ENCODE results near the gene IKBKG. TPM values are rescaled to one million over a fixed set of nuclear protein-coding genes. Genes with fewer than 3 reads are reported as not detected.

IKBKG gene
- total and polyA plus RNA-seq, 2 of the 8 experiments (the other 6 are each of a cell fraction or from before 2014, with no cell fraction given): 17.5 to 18.1 TPM

DNA sequence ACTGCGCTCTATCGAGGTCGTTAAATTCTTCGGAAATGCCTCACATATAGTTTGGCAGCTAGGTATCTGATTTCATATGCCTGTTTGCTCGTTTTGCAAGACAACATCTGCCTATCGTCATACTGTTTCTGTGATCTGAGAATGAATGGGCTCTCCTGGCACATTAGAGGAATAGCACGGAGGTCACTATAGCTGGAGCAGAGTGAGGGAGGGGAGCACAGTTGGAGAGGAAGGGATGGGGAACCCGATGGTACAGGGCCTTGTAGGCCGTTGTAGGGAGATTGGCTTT lies 552 bp downstream of the IKBKG start:
- ChIA-PET POLR2A (ENCODE audit: partially characterized antibody) (interaction anchor here (1.1 to 1.3 kb wide), 2 partner anchors 17 to 57 kb away, joined by 3 to 4 read pairs; partner anchors contain the start of gene SLC10A3), CTCF (ENCODE audit: partially characterized antibody) (no interaction called here)
- Histone ChIP-seq H3K9me3 (ENCODE audit: insufficient read depth in 2 of 2, low read depth in 1 of 2, low read length in 1 of 2) (no peaks in the 10 kb centered on the region), H4K8ac (ENCODE audit: extremely low read depth, insufficient read depth, low read length) (no peak overlapping the region), H2AFZ (ENCODE audit: low read length) (no peak overlapping the region; the same call in 1 of the 2 replicates), H3K23ac (ENCODE audit: insufficient read length) (no peak overlapping the region), H2BK12ac (ENCODE audit: low read depth, low read length) (no peak overlapping the region), H3K36me3 (ENCODE audit: control insufficient read depth in 2 of 4, insufficient read depth in 4 of 4, low read length in 3 of 4) (peaks cover 0 to 10% (median 6%) of the 10 kb centered on the region in 4 experiments; a peak in 5 of 8 replicates), H3K9ac (replicated peaks in 1 of 4; ENCODE audit: extremely low read depth in 1 of 4, low read depth in 3 of 4, low read length in 3 of 4) (peak overlapping the region; percentile 37 to 83 (median 58)), H3K79me1 (ENCODE audit: low read depth, low read length) (0 out of 2 replicates have a peak, but pooled peaks cover 3% of the 10 kb centered on the region), H4K5ac (ENCODE audit: insufficient read length, low read depth, low read length) (no peak overlapping the region), H4K91ac (replicated peaks; ENCODE audit: insufficient read length, low read length) (no peak overlapping the region), H3K4ac (replicated peaks; ENCODE audit: insufficient read length, low read depth, low read length) (no peak overlapping the region), H3K14ac (ENCODE audit: insufficient read length) (no peak overlapping the region), H3K18ac (ENCODE audit: extremely low read depth, low read length) (no peak overlapping the region), H3K27me3 (replicated peaks in 1 of 4; ENCODE audit: control insufficient read depth in 3 of 4, extremely low read depth in 1 of 4, insufficient read depth in 3 of 4, low read length in 3 of 4) (no peaks in the 10 kb centered on the region), H3K4me3 (ENCODE audit: extremely low read depth in 1 of 4, insufficient read depth in 2 of 4, low read depth in 3 of 4, low read length in 4 of 4) (peak overlapping the region; percentile 75 to 99 (median 88)), H2BK15ac (ENCODE audit: low read length) (no peak overlapping the region), H3K4me1 (replicated peaks in 1 of 4; ENCODE audit: control insufficient read depth in 3 of 4, insufficient read depth in 4 of 4, low read length in 3 of 4) (peaks cover 0 to 6% (median 1%) of the 10 kb centered on the region in 4 experiments; a peak in 3 of 7 replicates), H3K27ac (ENCODE audit: low read depth, low read length) (no peak overlapping the region), H3K4me2 (ENCODE audit: insufficient read depth in 1 of 2, low read depth in 2 of 2, low read length in 2 of 2) (peak overlapping the region; percentile 85 to 96), H2BK5ac (ENCODE audit: low read depth, low read length) (no peak overlapping the region), H2AK5ac (ENCODE audit: low read depth, low read length) (no peak overlapping the region), H2BK20ac (ENCODE audit: low read length) (no peak overlapping the region), H3K56ac (replicated peaks; ENCODE audit: insufficient read length, low read depth, low read length) (no peak overlapping the region), H3K79me2 (ENCODE audit: control insufficient read depth in 1 of 2, insufficient read depth in 2 of 2, low read length in 2 of 2) (peaks cover 0 to 21% of the 10 kb centered on the region in 2 experiments; a peak in 2 of 4 replicates), H2BK120ac (replicated peaks; ENCODE audit: low read depth, low read length) (no peak overlapping the region), H4K20me1 (replicated peaks in 1 of 2; ENCODE audit: control insufficient read depth in 1 of 2, insufficient read depth in 2 of 2, low read length in 2 of 2) (peaks cover 0 to 6% of the 10 kb centered on the region in 2 experiments), H3K23me2 (ENCODE audit: low read depth, low read length) (peaks cover 5% of the 10 kb centered on the region; the same call in 1 of the 2 replicates)
- TF ChIP-seq BRCA1 (IDR thresholded peaks at IDR 0.05; ENCODE audit: low read depth, low read length): no peak
- no peak for TF ChIP-seq SP4 (IDR thresholded peaks at IDR 0.05; ENCODE audit: low read length)
- no peak for TF ChIP-seq EGR1 (IDR thresholded peaks at IDR 0.05; ENCODE audit: borderline replicate concordance, low read depth, low read length)
- no peak for TF ChIP-seq USF2 (IDR thresholded peaks at IDR 0.05; ENCODE audit: low read length)
- peak; percentile 7 for TF ChIP-seq SAP30 (IDR thresholded peaks at IDR 0.05; ENCODE audit: insufficient read depth, insufficient replicate concordance, low read length)
- no peak for TF ChIP-seq KDM1A (IDR thresholded peaks at IDR 0.05; ENCODE audit: borderline replicate concordance, low read length)
- 2% methylated on average over 9 of the region's 9 CpGs; no CpG with 5 or more reads in 1 of the 2 experiments for WGBS, 2 experiments (ENCODE audit: extremely low coverage in 1 of 2, insufficient coverage in 1 of 2, insufficient read length in 1 of 2, insufficient replicate concordance in 2 of 2, low coverage in 1 of 2, low lambda C conversion rate in 2 of 2, missing lambda C conversion rate in 1 of 2)
- DNase-seq (ENCODE audit: low read depth in 1 of 2, low spot score in 2 of 2): no peak
- FAIRE-seq: no peak

Data from H1 (cell line).